ENCODE results near the gene OSBPL3.

The OSBPL3 gene

GRCh38 chr7:24964191-24964590, 15.8 kb downstream of the OSBPL3 start:
- Histone ChIP-seq H3F3A (ENCODE audit: insufficient read depth, low read length) (peaks cover 46% of the 10 kb centered on the region), H3K4me2 (ENCODE audit: low read depth, low read length) (peak overlapping the region; percentile 42; the same call in 1 of the 2 replicates), H3K79me2 (ENCODE audit: low read length) (peaks cover 80% of the 10 kb centered on the region), H3K9me3 (replicated peaks; ENCODE audit: insufficient read depth, low read length) (no peaks in the 10 kb centered on the region), H3K27me3 (replicated peaks; ENCODE audit: insufficient read depth, low read length) (no peaks in the 10 kb centered on the region), H3K4me3 (ENCODE audit: low read length) (no peak overlapping the region), H3K4me1 (ENCODE audit: low read length) (peaks cover 56% of the 10 kb centered on the region), H3K9me2 (replicated peaks; ENCODE audit: insufficient read depth, low read length) (no peaks in the 10 kb centered on the region), H4K20me1 (ENCODE audit: insufficient read depth, low read length) (no peaks in the 10 kb centered on the region), H3K9ac (ENCODE audit: low read length) (no peak overlapping the region), H3K36me3 (replicated peaks; ENCODE audit: insufficient read depth, low read length) (no peaks in the 10 kb centered on the region), H3K27ac (ENCODE audit: low read length) (no peak overlapping the region), H2AFZ (ENCODE audit: low read length) (no peak overlapping the region)
- TF ChIP-seq EZH2 (optimal IDR thresholded peaks at IDR 0.05; ENCODE audit: low read depth, low read length): no peak
- TF ChIP-seq CTCF (IDR thresholded peaks at IDR 0.05; ENCODE audit: low read length): no peak
- no peak for TF ChIP-seq EZH2phosphoT487 (IDR thresholded peaks at IDR 0.05; ENCODE audit: low read length)
- DNase-seq: no peak

GRCh38 chr7:24963218-24963617, 16.8 kb downstream of the OSBPL3 start:
- no peaks in the 10 kb centered on the region for H4K20me1 ChIP-seq (ENCODE audit: insufficient read depth, low read length)
- H3K27me3 ChIP-seq (replicated peaks; ENCODE audit: insufficient read depth, low read length): no peaks in the 10 kb centered on the region
- H3F3A ChIP-seq (ENCODE audit: insufficient read depth, low read length): peaks cover 46% of the 10 kb centered on the region
- H3K9me2 ChIP-seq (replicated peaks; ENCODE audit: insufficient read depth, low read length): no peaks in the 10 kb centered on the region
- no peaks in the 10 kb centered on the region for H3K9me3 ChIP-seq (replicated peaks; ENCODE audit: insufficient read depth, low read length)
- no peak overlapping the region for H2AFZ ChIP-seq (ENCODE audit: low read length)
- no peak overlapping the region for H3K9ac ChIP-seq (ENCODE audit: low read length)
- peak overlapping the region; percentile 42 for H3K4me2 ChIP-seq (ENCODE audit: low read depth, low read length)
- DNase-seq: peak; percentile 93
- H3K4me1 ChIP-seq (ENCODE audit: low read length): peaks cover 55% of the 10 kb centered on the region
- H3K27ac ChIP-seq (ENCODE audit: low read length): peak overlapping the region; percentile 28; the same call in 1 of the 2 replicates
- TF ChIP-seq EZH2 (optimal IDR thresholded peaks at IDR 0.05; ENCODE audit: low read depth, low read length): no peak
- TF ChIP-seq CTCF (IDR thresholded peaks at IDR 0.05; ENCODE audit: low read length): no peak
- no peak for TF ChIP-seq EZH2phosphoT487 (IDR thresholded peaks at IDR 0.05; ENCODE audit: low read length)
- peak overlapping the region; percentile 4; the same call in 1 of the 2 replicates for H3K4me3 ChIP-seq (ENCODE audit: low read length)
- no peaks in the 10 kb centered on the region for H3K36me3 ChIP-seq (replicated peaks; ENCODE audit: insufficient read depth, low read length)
- peaks cover 80% of the 10 kb centered on the region for H3K79me2 ChIP-seq (ENCODE audit: low read length)

GRCh38 chr7:24962418-24962962, 17.5 kb downstream of the OSBPL3 start:
- TF ChIP-seq CTCF (IDR thresholded peaks at IDR 0.05; ENCODE audit: low read length) (no peak), EZH2 (optimal IDR thresholded peaks at IDR 0.05; ENCODE audit: low read depth, low read length) (no peak), EZH2phosphoT487 (IDR thresholded peaks at IDR 0.05; ENCODE audit: low read length) (no peak)
- Histone ChIP-seq H3K4me3 (ENCODE audit: low read length) (no peak overlapping the region), H3K4me2 (ENCODE audit: low read depth, low read length) (no peak overlapping the region), H3K36me3 (replicated peaks; ENCODE audit: insufficient read depth, low read length) (no peaks in the 10 kb centered on the region), H3K27ac (ENCODE audit: low read length) (peak overlapping the region; percentile 28; the same call in 1 of the 2 replicates), H2AFZ (ENCODE audit: low read length) (no peak overlapping the region), H3K9me2 (replicated peaks; ENCODE audit: insufficient read depth, low read length) (no peaks in the 10 kb centered on the region), H3K79me2 (ENCODE audit: low read length) (peaks cover 80% of the 10 kb centered on the region), H3K4me1 (ENCODE audit: low read length) (peaks cover 47% of the 10 kb centered on the region), H4K20me1 (ENCODE audit: insufficient read depth, low read length) (peaks cover 3% of the 10 kb centered on the region; the same call in 1 of the 2 replicates), H3K27me3 (replicated peaks; ENCODE audit: insufficient read depth, low read length) (no peaks in the 10 kb centered on the region), H3K9me3 (replicated peaks; ENCODE audit: insufficient read depth, low read length) (no peaks in the 10 kb centered on the region), H3F3A (ENCODE audit: insufficient read depth, low read length) (peaks cover 40% of the 10 kb centered on the region), H3K9ac (ENCODE audit: low read length) (no peak overlapping the region)
- DNase-seq: no peak

All from MM.1S (cell line).